K562 (cell line): ENCODE measurements around the gene FBXO36. TPM values are rescaled to one million over a fixed set of nuclear protein-coding genes. Genes with fewer than 3 reads are reported as not detected.
"Not testable (repeated sequence)": the region's sequence is repeated elsewhere in the genome, so short reads cannot be mapped to it uniquely, and the experiment has no call there.

Experiments
- ATAC-seq: fragments of 200-7000 bp; cut with Tn5 transposase; 3 replicates; pipeline ENCODE4 v1.9.1; 2020; ENCODE audit warnings: moderate library complexity
- BruUV-seq: library from RNA; stranded (reverse); fragments of 400-500 nt; replicated peaks from 2 replicates; lab custom pipeline; 2021; lab: Mats Ljungman, UMichigan
- CTCF ChIA-PET: fragments of 300-600 bp; formaldehyde crosslinking; extraction: SDS; loops from one replicate; lab custom pipeline; 2021; ENCODE audit warnings: low intra/inter-chr PET ratio; lab: Yijun Ruan, JAX
- POLR2A ChIA-PET: fragments of 300-600, 350-650 bp; sonication (Branson Sonifier 250); formaldehyde crosslinking; extraction: SDS; loops from one replicate; lab custom pipeline; 2021; ENCODE audit warnings: antibody characterized with exemption, inconsistent platforms; lab: Yijun Ruan, JAX
- DNase-seq, 4 experiments: peaks; one replicate each; pipeline versions ENCODE4 v3.0.0 to v3.0.0-alpha.2; 2011 to 2018; ENCODE audit warnings: low spot score in 3 of 4, mixed read lengths in 3 of 4; ENCODE audit errors: extremely low read depth in 1 of 4
- FAIRE-seq: peaks from 2 replicates; lab custom pipeline; 2011; peaks lifted over from hg19 to GRCh38; lab: Jason Lieb, UNC
- H2AFZ ChIP-seq: 2 replicates; pipeline ENCODE4 v1.6.0; 2011; ENCODE audit warnings: low read depth, low read length, control low read depth, inconsistent platforms
- H3K27ac ChIP-seq: fragments of 200-600 bp; 3 replicates; pipeline ENCODE4 v1.8.0; 2011; ENCODE audit warnings: low read depth, mild to moderate bottlenecking, control low read depth, inconsistent platforms, low read length, moderate library complexity, mixed read lengths; ENCODE audit errors: extremely low read depth
- H3K27me3 ChIP-seq, 2 experiments: fragments of 300-600 bp in 1 of 2; 2 replicates in 1 of 2; 3 replicates in 1 of 2; pipeline versions ENCODE4 v1.6.0 to v1.8.0; 2011; ENCODE audit warnings: inconsistent platforms in 2 of 2, low read length in 2 of 2, mild to moderate bottlenecking in 1 of 2, mixed read lengths in 1 of 2, moderate library complexity in 1 of 2; ENCODE audit not compliant: control insufficient read depth in 2 of 2, insufficient read depth in 2 of 2
- H3K36me3 ChIP-seq: fragments of 300-600 bp; 3 replicates; pipeline ENCODE4 v1.8.0; 2011; ENCODE audit warnings: mild to moderate bottlenecking, low read length, inconsistent platforms; ENCODE audit not compliant: control insufficient read depth, insufficient read depth
- H3K4me1 ChIP-seq, 2 experiments: fragments of 200-600 bp in 1 of 2; replicated peaks in 1 of 2; 2 replicates in 1 of 2; 3 replicates in 1 of 2; pipeline versions ENCODE4 v1.5.1 to v1.8.0; 2011; ENCODE audit warnings: inconsistent platforms in 2 of 2, low read length in 2 of 2, mild to moderate bottlenecking in 1 of 2, mixed read lengths in 1 of 2, moderate library complexity in 1 of 2; ENCODE audit not compliant: control insufficient read depth in 2 of 2, insufficient read depth in 2 of 2
- H3K4me2 ChIP-seq: 2 replicates; pipeline ENCODE4 v1.6.1; 2011; ENCODE audit warnings: low read length, control low read depth, inconsistent platforms, mixed read lengths; ENCODE audit not compliant: insufficient read depth
- H3K4me3 ChIP-seq: fragments of 200-600 bp; sonication (generic), shearing (Covaris generic); 2 replicates; pipeline ENCODE4 v1.5.1; 2016; ENCODE audit warnings: control low read depth, inconsistent platforms
- H3K79me2 ChIP-seq: fragments of 200-600 bp; 3 replicates; pipeline ENCODE4 v1.8.0; 2011; ENCODE audit warnings: low read length, inconsistent platforms; ENCODE audit not compliant: control insufficient read depth, insufficient read depth
- H3K9ac ChIP-seq, 2 experiments: 2 replicates each; pipeline versions ENCODE4 v1.6.0 to v1.6.1; 2011; ENCODE audit warnings: low read depth in 2 of 2, low read length in 2 of 2, control low read depth in 1 of 2, inconsistent platforms in 1 of 2, mild to moderate bottlenecking in 1 of 2, mixed read lengths in 1 of 2; ENCODE audit not compliant: insufficient read depth in 1 of 2
- H3K9me1 ChIP-seq: one replicate; pipeline ENCODE4 v1.6.0; 2011; ENCODE audit warnings: inconsistent platforms, mild to moderate bottlenecking, low read length, moderate library complexity; ENCODE audit not compliant: control insufficient read depth, insufficient read depth
- H3K9me3 ChIP-seq: replicated peaks from 2 replicates; pipeline ENCODE4 v1.5.1; 2011; ENCODE audit warnings: low read depth, low read length, inconsistent platforms; ENCODE audit not compliant: control insufficient read depth, insufficient read depth
- H4K20me1 ChIP-seq: replicated peaks from 2 replicates; pipeline ENCODE4 v1.6.1; 2011; ENCODE audit warnings: low read length, inconsistent platforms, mixed read lengths; ENCODE audit not compliant: control insufficient read depth, insufficient read depth
- ARID2 ChIP-seq: fragments of 450-650 bp; IDR thresholded peaks from 2 replicates; pipeline ENCODE4 v1.6.1; 2017; ENCODE audit warnings: antibody characterized with exemption, mild to moderate bottlenecking
- BDP1 ChIP-seq: IDR thresholded peaks from 3 replicates; pipeline ENCODE4 v1.6.1; 2011; ENCODE audit not compliant: insufficient read length, insufficient read depth
- DIDO1 ChIP-seq: fragments of 450-650 bp; IDR thresholded peaks from 2 replicates; pipeline ENCODE4 v1.6.1; 2016; ENCODE audit warnings: low read depth, missing biosample characterization, missing genetic modification characterization
- DMBX1 ChIP-seq: fragments of 250-450 bp; sonication (Bioruptor Pico); IDR thresholded peaks from 2 replicates; pipeline ENCODE4 v1.8.0; 2022; ENCODE audit warnings: inconsistent platforms, mild to moderate bottlenecking, moderate library complexity, borderline replicate concordance
- FOXA1 ChIP-seq: fragments of 450-650 bp; IDR thresholded peaks from 2 replicates; pipeline ENCODE4 v1.6.1; 2016; ENCODE audit warnings: mild to moderate bottlenecking, borderline replicate concordance
- FOXP4 ChIP-seq: sonication (generic); formaldehyde crosslinking; IDR thresholded peaks from 2 replicates; pipeline ENCODE4 v1.8.0; 2022; ENCODE audit warnings: mild to moderate bottlenecking, missing genetic modification reagents, borderline replicate concordance
- MAFG ChIP-seq: fragments of 450-650 bp; conservative IDR thresholded peaks from 2 replicates; pipeline ENCODE4 v1.6.1; 2016; ENCODE audit warnings: missing genetic modification characterization, missing compliant biosample characterization
- NFE2 ChIP-seq: IDR thresholded peaks from 2 replicates; pipeline ENCODE4 v1.6.1; 2014; ENCODE audit warnings: antibody characterized with exemption, low read depth
- PHTF2 ChIP-seq: fragments of 250-450 bp; sonication (Bioruptor Pico); IDR thresholded peaks from 2 replicates; pipeline ENCODE4 v1.5.0; 2021; ENCODE audit warnings: mild to moderate bottlenecking
- PTBP1 ChIP-seq: fragments of 200-400 bp; formaldehyde crosslinking; IDR thresholded peaks from 2 replicates; pipeline ENCODE4 v1.6.1; 2017; ENCODE audit warnings: low read depth, low read length
- SIRT6 ChIP-seq: IDR thresholded peaks from one replicate; pipeline ENCODE4 v1.6.1; 2012; ENCODE audit warnings: low read depth, mild to moderate bottlenecking, control low read depth, inconsistent platforms, low read length, moderate library complexity
- ZBTB34 ChIP-seq: fragments of 250-450 bp; sonication (Bioruptor Pico); IDR thresholded peaks from 2 replicates; pipeline ENCODE4 v1.8.0; 2021; ENCODE audit warnings: mild to moderate bottlenecking, moderate library complexity
- ZFP1 ChIP-seq: fragments of 450-650 bp; formaldehyde crosslinking; IDR thresholded peaks from 2 replicates; pipeline ENCODE4 v1.4.0; 2020; ENCODE audit warnings: mild to moderate bottlenecking, mixed read lengths
- ZFP36 ChIP-seq: fragments of 150-350 bp; IDR thresholded peaks from 2 replicates; pipeline ENCODE4 v1.6.1; 2018; ENCODE audit warnings: low read length, low read depth; ENCODE audit not compliant: partially characterized antibody
- WGBS: fragments of 100-300 bp; shearing (Covaris generic); methylation state at CpG from one replicate; pipeline ENCODE4 v1.1.6; 2016; ENCODE audit warnings: low coverage, mixed read lengths; ENCODE audit not compliant: insufficient coverage; ENCODE audit errors: missing lambda C conversion rate; 5-methylcytosine and 5-hydroxymethylcytosine counted together
- in situ Hi-C: fragments of 300-500 bp; cut with MboI; formaldehyde crosslinking; loops from 4 replicates; pipeline ENCODE4 v1.15.0; 2018; ENCODE audit warnings: inconsistent platforms, mixed read lengths
- intact Hi-C: fragments of 100-400 bp; cut with micrococcal nuclease; formaldehyde crosslinking; loops from 2 replicates; pipeline ENCODE4 v1.14.2; 2022
- polyA plus RNA-seq, 8 experiments: library from polyadenylated mRNA; depleted of rRNA in 4 of 8; stranded (reverse) in 5 of 8; unstranded in 3 of 8; fragments of >200 nt; fragmentation: Nextera tagmentation in 2 of 8; fragmentation: Illumina TruSeq in 1 of 8; extraction: Ambion mirVana in 2 of 8; extraction: Trizol in 1 of 8; gene quantifications; 2 replicates each; pipeline versions ENCODE4 v1.2.1 to v1.2.3, GENCODE V29; 2011 to 2014; ENCODE audit warnings: inconsistent platforms in 1 of 8, missing spikeins in 1 of 8
- total RNA-seq, 7 experiments: library from RNA; depleted of rRNA in 6 of 7; stranded (reverse); fragments of >200 nt in 6 of 7; fragmentation: Illumina TruSeq in 2 of 7; extraction: Trizol in 2 of 7; gene quantifications; 2 replicates each; pipeline versions ENCODE4 v1.2.1 to v1.2.3, GENCODE V29; 2011 to 2021; ENCODE audit warnings: low replicate concordance in 1 of 7

The FBXO36 gene
- total and polyA plus RNA-seq, 9 of the 15 experiments (the other 6 are each of a cell fraction or from before 2014, with no cell fraction given) = 0.40 to 0.91 (median 0.58) TPM

DNA sequence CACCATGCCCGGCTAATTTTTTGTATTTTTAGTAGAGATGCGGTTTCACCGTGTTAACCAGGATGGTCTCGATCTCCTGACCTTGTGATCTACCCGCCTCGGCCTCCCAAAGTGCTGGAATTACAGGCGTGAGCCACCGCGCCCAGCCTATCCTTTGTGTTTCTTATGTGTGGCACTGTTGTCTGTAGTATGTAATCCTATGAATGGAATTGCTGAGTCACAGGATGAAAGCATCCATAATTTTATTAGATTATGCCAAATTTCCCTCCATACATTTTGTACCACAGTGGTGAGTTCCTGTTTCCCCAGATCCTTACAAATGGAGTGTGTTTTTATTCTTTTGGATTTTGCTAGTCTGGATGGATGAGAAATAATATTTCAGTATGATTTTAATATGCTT, 41.3 kb downstream of the FBXO36 start:
- H3K9me3 ChIP-seq, H3K27me3 ChIP-seq, H3K27ac ChIP-seq, POLR2A ChIA-PET, intact Hi-C loops, H3K4me3 ChIP-seq, H3K36me3 ChIP-seq, CTCF ChIA-PET, H2AFZ ChIP-seq, H3K9ac ChIP-seq, ATAC-seq, H3K4me1 ChIP-seq, BruUV-seq, in situ Hi-C loops, H3K4me2 ChIP-seq, H3K79me2 ChIP-seq, DNase-seq, FAIRE-seq, H4K20me1 ChIP-seq, H3K9me1 ChIP-seq: not testable (repeated sequence)
- TF ChIP-seq NFE2 (0 out of 2 replicates have a peak, but pooled peaks have one; percentile 15), MAFG (tag) (0 out of 2 replicates have a peak, but pooled peaks have one; percentile 11)
- 77% methylated on average over 4 of the region's 9 CpGs for WGBS

DNA sequence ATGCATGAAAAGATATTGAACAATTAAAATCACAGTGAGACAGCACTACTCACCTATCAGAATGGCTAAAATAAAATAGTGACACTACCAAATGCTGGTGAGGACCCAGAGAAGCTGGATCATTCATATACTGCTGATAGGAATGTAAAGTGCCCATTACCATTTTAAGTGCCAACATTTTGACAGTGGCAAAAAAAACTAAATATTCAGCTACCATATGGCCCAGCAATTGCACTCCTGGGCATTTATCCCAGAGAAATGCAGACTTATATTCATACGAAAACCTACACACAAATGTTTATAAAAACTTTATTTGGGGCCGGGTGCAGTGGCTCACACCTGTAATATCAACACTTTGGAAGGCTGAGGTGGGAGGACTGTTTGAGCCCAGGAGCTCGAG, 47.6 kb downstream of the FBXO36 start:
- H2AFZ ChIP-seq = no peak overlapping the region
- POLR2A ChIA-PET = no interaction called here
- no peaks in the 10 kb centered on the region for H3K27me3 ChIP-seq
- FAIRE-seq (no peak), ATAC-seq (no peak)
- no TSS peak for BruUV-seq
- no peaks in the 10 kb centered on the region for H4K20me1 ChIP-seq
- no peaks in the 10 kb centered on the region for H3K9me3 ChIP-seq
- CTCF ChIA-PET = no interaction called here
- no peak overlapping the region for H3K4me3 ChIP-seq
- intact Hi-C loops = loop anchor here (5.0 kb wide), 1 partner anchor 48 kb away; the partner anchor contains the start of genes FBXO36 and TRIP12
- H3K9me1 ChIP-seq = no peaks in the 10 kb centered on the region
- TF ChIP-seq ZBTB34 (CRISPR knock-in tag) = no peak
- no peak for TF ChIP-seq ARID2
- no peak for TF ChIP-seq DMBX1 (CRISPR knock-in tag)
- TF ChIP-seq PHTF2 = no peak
- TF ChIP-seq ZFP1 (CRISPR knock-in tag) = no peak
- no peak for TF ChIP-seq SIRT6
- no peak for TF ChIP-seq FOXP4 (CRISPR knock-in tag)
- TF ChIP-seq DIDO1 (tag) = no peak
- TF ChIP-seq PTBP1 = no peak
- no peak for TF ChIP-seq ZFP36
- no peak for TF ChIP-seq FOXA1
- no peak for TF ChIP-seq BDP1
- TF ChIP-seq, all 486 proteins: peak for 0
- Histone ChIP-seq H3K4me2 (no peak overlapping the region), H3K79me2 (no peaks in the 10 kb centered on the region), H3K36me3 (no peaks in the 10 kb centered on the region), H3K9ac (no peak overlapping the region), H3K27ac (no peak overlapping the region), H3K4me1 (no peaks in the 10 kb centered on the region; a peak in 1 of 5 replicates)
- DNase-seq = no peak
- 22% methylated on average over 3 of the region's 3 CpGs for WGBS
- in situ Hi-C loops = no loop called here
